ENCODE measurements around the gene AFF2.

AFF2 gene

GRCh38 chrX:148958901-148959300 lies 458.5 kb downstream of the AFF2 start:
- Histone ChIP-seq H2AFZ (ENCODE audit: low read length) (no peak overlapping the region), H3K9me2 (replicated peaks; ENCODE audit: insufficient read depth, low read length) (no peaks in the 10 kb centered on the region), H3K4me1 (ENCODE audit: low read length) (no peaks in the 10 kb centered on the region), H4K20me1 (ENCODE audit: insufficient read depth, low read length) (no peaks in the 10 kb centered on the region), H3K4me2 (ENCODE audit: low read depth, low read length) (no peak overlapping the region), H3K9ac (ENCODE audit: low read length) (no peak overlapping the region), H3K36me3 (replicated peaks; ENCODE audit: insufficient read depth, low read length) (no peaks in the 10 kb centered on the region), H3K4me3 (ENCODE audit: low read length) (no peak overlapping the region), H3K79me2 (ENCODE audit: low read length) (no peaks in the 10 kb centered on the region), H3F3A (ENCODE audit: insufficient read depth, low read length) (no peaks in the 10 kb centered on the region), H3K27ac (ENCODE audit: low read length) (no peak overlapping the region), H3K9me3 (replicated peaks; ENCODE audit: insufficient read depth, low read length) (no peaks in the 10 kb centered on the region), H3K27me3 (replicated peaks; ENCODE audit: insufficient read depth, low read length) (no peaks in the 10 kb centered on the region)
- no peak for DNase-seq
- TF ChIP-seq EZH2phosphoT487 (IDR thresholded peaks at IDR 0.05; ENCODE audit: low read length) (no peak), EZH2 (optimal IDR thresholded peaks at IDR 0.05; ENCODE audit: low read depth, low read length) (no peak), CTCF (IDR thresholded peaks at IDR 0.05; ENCODE audit: low read length) (no peak)

GRCh38 chrX:148960060-148960459 lies 459.6 kb downstream of the AFF2 start:
- Histone ChIP-seq H2AFZ (ENCODE audit: low read length) (no peak overlapping the region), H3F3A (ENCODE audit: insufficient read depth, low read length) (no peaks in the 10 kb centered on the region), H3K9ac (ENCODE audit: low read length) (no peak overlapping the region), H3K4me2 (ENCODE audit: low read depth, low read length) (no peak overlapping the region), H3K9me3 (replicated peaks; ENCODE audit: insufficient read depth, low read length) (no peaks in the 10 kb centered on the region), H3K36me3 (replicated peaks; ENCODE audit: insufficient read depth, low read length) (no peaks in the 10 kb centered on the region), H3K27me3 (replicated peaks; ENCODE audit: insufficient read depth, low read length) (no peaks in the 10 kb centered on the region), H3K79me2 (ENCODE audit: low read length) (no peaks in the 10 kb centered on the region), H3K9me2 (replicated peaks; ENCODE audit: insufficient read depth, low read length) (no peaks in the 10 kb centered on the region), H3K4me3 (ENCODE audit: low read length) (no peak overlapping the region), H3K27ac (ENCODE audit: low read length) (no peak overlapping the region), H4K20me1 (ENCODE audit: insufficient read depth, low read length) (no peaks in the 10 kb centered on the region), H3K4me1 (ENCODE audit: low read length) (no peaks in the 10 kb centered on the region)
- no peak for TF ChIP-seq EZH2phosphoT487 (IDR thresholded peaks at IDR 0.05; ENCODE audit: low read length)
- no peak for DNase-seq

- no peaks in the 10 kb centered on the region for H3K36me3 ChIP-seq (replicated peaks; ENCODE audit: insufficient read depth, low read length)
- H3K9ac ChIP-seq (ENCODE audit: low read length), result no peak overlapping the region
- H3K9me3 ChIP-seq (replicated peaks; ENCODE audit: insufficient read depth, low read length), result no peaks in the 10 kb centered on the region
- no peak for TF ChIP-seq CTCF (IDR thresholded peaks at IDR 0.05; ENCODE audit: low read length)
- no peak for TF ChIP-seq EZH2phosphoT487 (IDR thresholded peaks at IDR 0.05; ENCODE audit: low read length)
- no peak for TF ChIP-seq EZH2 (optimal IDR thresholded peaks at IDR 0.05; ENCODE audit: low read depth, low read length)
- H3K27me3 ChIP-seq (replicated peaks; ENCODE audit: insufficient read depth, low read length), result no peaks in the 10 kb centered on the region
- no peaks in the 10 kb centered on the region for H3K79me2 ChIP-seq (ENCODE audit: low read length)
- H3K9me2 ChIP-seq (replicated peaks; ENCODE audit: insufficient read depth, low read length), result no peaks in the 10 kb centered on the region
- H2AFZ ChIP-seq (ENCODE audit: low read length), result no peak overlapping the region
- no peak overlapping the region for H3K27ac ChIP-seq (ENCODE audit: low read length)
- DNase-seq, result no peak
- no peak overlapping the region for H3K4me3 ChIP-seq (ENCODE audit: low read length)
- no peak overlapping the region for H3K4me2 ChIP-seq (ENCODE audit: low read depth, low read length)
- H3K4me1 ChIP-seq (ENCODE audit: low read length), result no peaks in the 10 kb centered on the region
- no peaks in the 10 kb centered on the region for H4K20me1 ChIP-seq (ENCODE audit: insufficient read depth, low read length)
- no peaks in the 10 kb centered on the region for H3F3A ChIP-seq (ENCODE audit: insufficient read depth, low read length)
These were observed 461.6 kb downstream of the AFF2 start for GRCh38 chrX:148961985-148962384.

GRCh38 chrX:148976571-148977400 lies 476.4 kb downstream of the AFF2 start:
- Histone ChIP-seq H3K4me1 (ENCODE audit: low read length) (no peaks in the 10 kb centered on the region), H3K9me2 (replicated peaks; ENCODE audit: insufficient read depth, low read length) (no peaks in the 10 kb centered on the region), H3K79me2 (ENCODE audit: low read length) (no peaks in the 10 kb centered on the region), H3K36me3 (replicated peaks; ENCODE audit: insufficient read depth, low read length) (no peaks in the 10 kb centered on the region), H3K27me3 (replicated peaks; ENCODE audit: insufficient read depth, low read length) (no peaks in the 10 kb centered on the region), H3K9me3 (replicated peaks; ENCODE audit: insufficient read depth, low read length) (no peaks in the 10 kb centered on the region), H2AFZ (ENCODE audit: low read length) (no peak overlapping the region), H3K4me3 (ENCODE audit: low read length) (no peak overlapping the region), H4K20me1 (ENCODE audit: insufficient read depth, low read length) (no peaks in the 10 kb centered on the region), H3K27ac (ENCODE audit: low read length) (no peak overlapping the region), H3F3A (ENCODE audit: insufficient read depth, low read length) (no peaks in the 10 kb centered on the region), H3K9ac (ENCODE audit: low read length) (no peak overlapping the region), H3K4me2 (ENCODE audit: low read depth, low read length) (no peak overlapping the region)
- no peak for TF ChIP-seq CTCF (IDR thresholded peaks at IDR 0.05; ENCODE audit: low read length)
- TF ChIP-seq EZH2 (optimal IDR thresholded peaks at IDR 0.05; ENCODE audit: low read depth, low read length), result no peak
- no peak for TF ChIP-seq EZH2phosphoT487 (IDR thresholded peaks at IDR 0.05; ENCODE audit: low read length)
- no peak for DNase-seq
